PFSK-1 (cell line): ENCODE data around the gene SUPT3H.

ENCODE experiments used
- FOXP2 ChIP-seq: optimal IDR thresholded peaks from 2 replicates; pipeline ENCODE3; 2011; ENCODE audit warnings: borderline replicate concordance, control low read depth, inconsistent platforms; ENCODE audit not compliant: insufficient read depth; ENCODE audit errors: extremely low read length, extremely low read depth
- POLR2AphosphoS5 ChIP-seq: IDR thresholded peaks from 2 replicates; pipeline ENCODE4 v1.6.1; 2012; ENCODE audit warnings: low read depth, mild to moderate bottlenecking, control low read depth, low read length, moderate library complexity
- SIN3A ChIP-seq: IDR thresholded peaks from 2 replicates; pipeline ENCODE4 v1.6.1; 2012; ENCODE audit warnings: mild to moderate bottlenecking, low read length, moderate library complexity, borderline replicate concordance; ENCODE audit not compliant: insufficient read depth
- TAF1 ChIP-seq: IDR thresholded peaks from 2 replicates; pipeline ENCODE4 v1.6.1; 2012; ENCODE audit warnings: low read length, control low read depth, borderline replicate concordance; ENCODE audit not compliant: insufficient read depth
- TF ChIP-seq, protein P1 (sequence below), 2 experiments: IDR thresholded peaks; 2 replicates each; pipeline versions ENCODE4 v1.6.1 to v1.8.0; 2011 to 2012; ENCODE audit warnings: low read depth in 2 of 2, low read length in 2 of 2, control low read depth in 1 of 2, inconsistent platforms in 1 of 2, mild to moderate bottlenecking in 1 of 2, moderate library complexity in 1 of 2; ENCODE audit not compliant: insufficient read depth in 1 of 2

The SUPT3H gene

DNA sequence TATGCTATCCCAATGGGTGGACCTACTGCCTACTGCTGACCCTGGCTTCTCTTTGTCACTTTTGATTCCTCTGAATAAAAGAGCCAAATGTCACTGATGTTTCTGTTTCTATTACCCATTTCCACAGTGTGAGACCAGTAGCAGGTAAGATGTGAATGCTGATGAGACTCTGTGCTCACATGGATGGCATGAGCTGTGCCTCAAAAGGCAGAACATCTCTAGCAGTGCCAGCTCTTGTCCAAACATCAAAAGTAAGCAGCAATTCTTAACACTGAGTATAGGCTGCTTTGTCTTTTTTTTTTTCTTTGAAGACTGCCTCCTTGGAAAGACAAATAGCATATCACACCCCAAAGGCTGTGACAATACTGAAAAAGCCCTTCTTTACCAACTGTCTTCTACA lies 508.8 kb downstream of the SUPT3H start:
- TF ChIP-seq, protein P1, sequence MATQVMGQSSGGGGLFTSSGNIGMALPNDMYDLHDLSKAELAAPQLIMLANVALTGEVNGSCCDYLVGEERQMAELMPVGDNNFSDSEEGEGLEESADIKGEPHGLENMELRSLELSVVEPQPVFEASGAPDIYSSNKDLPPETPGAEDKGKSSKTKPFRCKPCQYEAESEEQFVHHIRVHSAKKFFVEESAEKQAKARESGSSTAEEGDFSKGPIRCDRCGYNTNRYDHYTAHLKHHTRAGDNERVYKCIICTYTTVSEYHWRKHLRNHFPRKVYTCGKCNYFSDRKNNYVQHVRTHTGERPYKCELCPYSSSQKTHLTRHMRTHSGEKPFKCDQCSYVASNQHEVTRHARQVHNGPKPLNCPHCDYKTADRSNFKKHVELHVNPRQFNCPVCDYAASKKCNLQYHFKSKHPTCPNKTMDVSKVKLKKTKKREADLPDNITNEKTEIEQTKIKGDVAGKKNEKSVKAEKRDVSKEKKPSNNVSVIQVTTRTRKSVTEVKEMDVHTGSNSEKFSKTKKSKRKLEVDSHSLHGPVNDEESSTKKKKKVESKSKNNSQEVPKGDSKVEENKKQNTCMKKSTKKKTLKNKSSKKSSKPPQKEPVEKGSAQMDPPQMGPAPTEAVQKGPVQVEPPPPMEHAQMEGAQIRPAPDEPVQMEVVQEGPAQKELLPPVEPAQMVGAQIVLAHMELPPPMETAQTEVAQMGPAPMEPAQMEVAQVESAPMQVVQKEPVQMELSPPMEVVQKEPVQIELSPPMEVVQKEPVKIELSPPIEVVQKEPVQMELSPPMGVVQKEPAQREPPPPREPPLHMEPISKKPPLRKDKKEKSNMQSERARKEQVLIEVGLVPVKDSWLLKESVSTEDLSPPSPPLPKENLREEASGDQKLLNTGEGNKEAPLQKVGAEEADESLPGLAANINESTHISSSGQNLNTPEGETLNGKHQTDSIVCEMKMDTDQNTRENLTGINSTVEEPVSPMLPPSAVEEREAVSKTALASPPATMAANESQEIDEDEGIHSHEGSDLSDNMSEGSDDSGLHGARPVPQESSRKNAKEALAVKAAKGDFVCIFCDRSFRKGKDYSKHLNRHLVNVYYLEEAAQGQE (IDR thresholded peaks at IDR 0.05; ENCODE audit: insufficient read depth in 1 of 2, low read depth in 2 of 2, low read length in 2 of 2), result no peak
- no peak for TF ChIP-seq POLR2AphosphoS5
- TF ChIP-seq SIN3A, result no peak
- no peak for TF ChIP-seq TAF1
- no peak for TF ChIP-seq FOXP2

GRCh38 chr6:44868335-44868668 lies 509.4 kb downstream of the SUPT3H start:
- TF ChIP-seq POLR2AphosphoS5 (no peak), SIN3A (no peak), TAF1 (no peak), FOXP2 (no peak)
- TF ChIP-seq, protein P1 (IDR thresholded peaks at IDR 0.05; ENCODE audit: insufficient read depth in 1 of 2, low read depth in 2 of 2, low read length in 2 of 2), result no peak

DNA sequence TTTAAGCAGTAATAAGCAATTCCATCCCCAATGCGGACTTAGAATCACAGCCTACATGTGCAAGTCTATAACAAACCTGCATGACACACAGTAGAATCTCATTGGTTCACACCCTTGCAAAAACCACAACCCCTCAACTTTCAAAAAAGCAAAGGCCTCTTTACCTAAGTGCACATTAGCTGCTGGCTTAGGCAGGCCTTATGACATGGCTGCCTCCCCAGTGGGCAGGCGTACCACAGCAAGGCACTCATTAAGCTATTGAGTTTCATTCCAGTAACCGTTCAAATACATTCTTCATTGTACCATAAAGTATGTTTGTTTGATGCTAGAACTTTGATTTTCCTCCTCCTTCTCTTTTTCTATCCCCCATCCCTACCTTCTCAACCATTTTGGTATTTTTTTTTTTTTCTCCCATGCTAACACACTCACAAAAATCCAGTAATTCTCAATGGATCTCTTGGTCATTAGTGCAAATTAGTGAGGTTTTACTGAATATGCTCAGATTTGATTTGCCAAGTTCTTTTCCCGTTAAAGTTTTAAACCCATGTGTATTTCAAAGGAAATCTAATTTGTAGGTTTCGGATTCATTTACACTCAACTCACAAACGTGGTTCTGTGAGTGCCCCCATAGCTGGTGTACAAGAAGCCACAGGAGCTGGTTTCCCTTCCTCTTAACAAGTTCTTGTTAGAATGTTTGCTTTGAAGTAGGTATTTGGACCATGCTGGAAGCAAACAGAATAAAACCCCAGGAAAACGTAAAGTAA lies 510.0 kb downstream of the SUPT3H start:
- no peak for TF ChIP-seq SIN3A
- TF ChIP-seq TAF1, result no peak

- TF ChIP-seq, protein P1 (IDR thresholded peaks at IDR 0.05; ENCODE audit: insufficient read depth in 1 of 2, low read depth in 2 of 2, low read length in 2 of 2), result no peak
- no peak for TF ChIP-seq POLR2AphosphoS5
- TF ChIP-seq SIN3A, result no peak
- no peak for TF ChIP-seq TAF1
- TF ChIP-seq FOXP2, result no peak
These were observed 517.8 kb downstream of the SUPT3H start for GRCh38 chr6:44859901-44860410.

DNA sequence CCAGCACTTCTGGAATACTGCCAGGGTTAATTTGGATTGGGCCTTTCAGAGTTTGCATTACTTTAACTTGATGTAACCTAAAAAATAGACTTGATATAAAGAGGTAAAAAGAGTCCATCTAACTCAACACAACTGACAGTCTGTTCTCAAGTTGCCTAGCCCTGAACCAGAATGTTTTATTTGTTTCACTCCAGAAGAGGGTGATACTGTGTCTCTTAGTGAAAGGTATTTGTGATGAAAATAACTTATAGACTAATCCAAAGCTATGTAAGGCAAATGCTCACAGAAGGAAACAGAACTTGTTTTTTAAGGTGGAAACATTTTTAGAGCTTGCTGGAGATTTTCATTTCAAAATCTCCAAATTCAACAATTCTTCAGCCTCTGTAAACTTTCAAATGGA lies 518.7 kb downstream of the SUPT3H start:
- TF ChIP-seq TAF1 (no peak), FOXP2 (no peak), SIN3A (no peak), POLR2AphosphoS5 (no peak)
- TF ChIP-seq, protein P1 (IDR thresholded peaks at IDR 0.05; ENCODE audit: insufficient read depth in 1 of 2, low read depth in 2 of 2, low read length in 2 of 2), result no peak
